ENCODE measurements around the gene LHX1.

LHX1 gene

DNA sequence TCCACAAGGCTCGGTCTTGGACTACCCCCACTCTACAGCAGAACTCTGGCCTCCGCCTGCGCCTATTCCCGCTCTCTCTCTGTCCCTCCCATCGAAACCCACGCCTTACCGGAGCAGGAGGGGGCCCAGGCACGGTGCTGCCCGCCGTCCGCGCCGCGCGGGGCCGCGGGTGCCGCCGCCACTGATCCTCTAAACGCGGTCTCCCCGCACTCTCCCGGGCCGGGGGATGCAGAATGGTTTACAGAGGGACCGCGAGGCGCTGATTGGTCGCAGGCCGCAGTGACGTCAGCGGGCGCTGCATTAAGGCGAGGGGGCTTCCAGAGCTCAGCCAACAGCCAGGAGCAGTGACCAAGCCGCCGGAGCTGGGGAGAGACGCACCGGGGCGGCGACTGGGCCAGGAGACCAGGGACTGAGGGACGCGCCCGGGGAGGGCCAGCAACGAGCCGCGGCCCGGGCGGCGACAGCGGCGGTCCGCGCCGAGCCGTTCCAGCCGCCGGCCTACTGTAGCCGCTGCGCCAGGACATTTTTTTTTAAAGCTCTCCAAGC, 747 bp upstream of the LHX1 start:
- TF ChIP-seq, protein P1, sequence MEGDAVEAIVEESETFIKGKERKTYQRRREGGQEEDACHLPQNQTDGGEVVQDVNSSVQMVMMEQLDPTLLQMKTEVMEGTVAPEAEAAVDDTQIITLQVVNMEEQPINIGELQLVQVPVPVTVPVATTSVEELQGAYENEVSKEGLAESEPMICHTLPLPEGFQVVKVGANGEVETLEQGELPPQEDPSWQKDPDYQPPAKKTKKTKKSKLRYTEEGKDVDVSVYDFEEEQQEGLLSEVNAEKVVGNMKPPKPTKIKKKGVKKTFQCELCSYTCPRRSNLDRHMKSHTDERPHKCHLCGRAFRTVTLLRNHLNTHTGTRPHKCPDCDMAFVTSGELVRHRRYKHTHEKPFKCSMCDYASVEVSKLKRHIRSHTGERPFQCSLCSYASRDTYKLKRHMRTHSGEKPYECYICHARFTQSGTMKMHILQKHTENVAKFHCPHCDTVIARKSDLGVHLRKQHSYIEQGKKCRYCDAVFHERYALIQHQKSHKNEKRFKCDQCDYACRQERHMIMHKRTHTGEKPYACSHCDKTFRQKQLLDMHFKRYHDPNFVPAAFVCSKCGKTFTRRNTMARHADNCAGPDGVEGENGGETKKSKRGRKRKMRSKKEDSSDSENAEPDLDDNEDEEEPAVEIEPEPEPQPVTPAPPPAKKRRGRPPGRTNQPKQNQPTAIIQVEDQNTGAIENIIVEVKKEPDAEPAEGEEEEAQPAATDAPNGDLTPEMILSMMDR (conservative IDR thresholded peaks at IDR 0.05; ENCODE audit: low read length), result no peak
- TF ChIP-seq EZH2phosphoT487 (IDR thresholded peaks at IDR 0.05; ENCODE audit: borderline replicate concordance), result no peak
- Histone ChIP-seq H2AFZ (ENCODE audit: low read length) (no peak overlapping the region), H3K9me3 (ENCODE audit: insufficient read depth, low read depth, low read length) (no peaks in the 10 kb centered on the region), H3K4me1 (ENCODE audit: insufficient read depth, low read length, poor library complexity, severe bottlenecking) (no peaks in the 10 kb centered on the region), H3K27me3 (ENCODE audit: insufficient read depth, low read length, poor library complexity, severe bottlenecking) (no peaks in the 10 kb centered on the region), H3K79me2 (ENCODE audit: insufficient read depth, low read length) (no peaks in the 10 kb centered on the region), H4K20me1 (ENCODE audit: insufficient read depth, low read length, poor library complexity, severe bottlenecking) (no peaks in the 10 kb centered on the region), H3K9ac (ENCODE audit: low read depth, low read length, poor library complexity, severe bottlenecking) (no peak overlapping the region), H3K4me2 (ENCODE audit: low read depth, low read length, poor library complexity, severe bottlenecking) (no peak overlapping the region), H3K9me2 (replicated peaks; ENCODE audit: low read depth, low read length) (no peaks in the 10 kb centered on the region), H3K4me3 (ENCODE audit: low read length, poor library complexity, severe bottlenecking) (no peak overlapping the region), H3K36me3 (ENCODE audit: insufficient read depth, low read length) (no peaks in the 10 kb centered on the region), H3F3A (ENCODE audit: low read depth) (no peaks in the 10 kb centered on the region)

DNA sequence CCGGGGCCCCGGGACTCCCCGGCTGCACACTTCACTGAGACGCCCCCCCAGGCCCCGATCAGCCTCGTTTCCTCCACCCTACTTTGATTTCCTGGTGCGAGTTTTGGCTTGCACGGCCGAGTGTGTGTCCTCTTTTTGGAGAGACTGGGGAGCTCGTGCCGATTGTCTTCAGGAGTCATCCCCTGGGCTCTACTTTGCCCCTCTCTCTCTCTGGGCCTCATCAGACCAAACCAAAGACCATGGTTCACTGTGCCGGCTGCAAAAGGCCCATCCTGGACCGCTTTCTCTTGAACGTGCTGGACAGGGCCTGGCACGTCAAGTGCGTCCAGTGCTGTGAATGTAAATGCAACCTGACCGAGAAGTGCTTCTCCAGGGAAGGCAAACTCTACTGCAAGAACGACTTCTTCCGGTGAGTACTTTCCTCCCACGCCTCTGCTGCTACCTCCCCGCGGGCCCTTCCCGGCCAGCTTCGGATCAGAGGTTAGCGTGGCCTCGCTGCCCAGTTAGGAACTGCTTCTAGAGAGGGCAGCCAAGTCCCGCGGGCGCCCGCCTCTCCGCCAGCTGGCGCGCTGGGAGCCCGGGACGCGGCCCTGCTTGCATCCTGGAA, 787 bp downstream of the LHX1 start:
- no peak overlapping the region for H3K4me3 ChIP-seq (ENCODE audit: low read length, poor library complexity, severe bottlenecking)
- TF ChIP-seq EZH2phosphoT487 (IDR thresholded peaks at IDR 0.05; ENCODE audit: borderline replicate concordance), result no peak
- TF ChIP-seq, protein P1 (conservative IDR thresholded peaks at IDR 0.05; ENCODE audit: low read length), result no peak
- no peaks in the 10 kb centered on the region for H3K4me1 ChIP-seq (ENCODE audit: insufficient read depth, low read length, poor library complexity, severe bottlenecking)
- no peaks in the 10 kb centered on the region for H3K9me2 ChIP-seq (replicated peaks; ENCODE audit: low read depth, low read length)
- no peaks in the 10 kb centered on the region for H4K20me1 ChIP-seq (ENCODE audit: insufficient read depth, low read length, poor library complexity, severe bottlenecking)
- H3K9me3 ChIP-seq (ENCODE audit: insufficient read depth, low read depth, low read length), result no peaks in the 10 kb centered on the region
- H3K4me2 ChIP-seq (ENCODE audit: low read depth, low read length, poor library complexity, severe bottlenecking), result no peak overlapping the region
- H3K36me3 ChIP-seq (ENCODE audit: insufficient read depth, low read length), result no peaks in the 10 kb centered on the region
- H3F3A ChIP-seq (ENCODE audit: low read depth), result no peaks in the 10 kb centered on the region
- H3K27me3 ChIP-seq (ENCODE audit: insufficient read depth, low read length, poor library complexity, severe bottlenecking), result no peaks in the 10 kb centered on the region
- H2AFZ ChIP-seq (ENCODE audit: low read length), result no peak overlapping the region
- no peak overlapping the region for H3K9ac ChIP-seq (ENCODE audit: low read depth, low read length, poor library complexity, severe bottlenecking)
- no peaks in the 10 kb centered on the region for H3K79me2 ChIP-seq (ENCODE audit: insufficient read depth, low read length)

DNA sequence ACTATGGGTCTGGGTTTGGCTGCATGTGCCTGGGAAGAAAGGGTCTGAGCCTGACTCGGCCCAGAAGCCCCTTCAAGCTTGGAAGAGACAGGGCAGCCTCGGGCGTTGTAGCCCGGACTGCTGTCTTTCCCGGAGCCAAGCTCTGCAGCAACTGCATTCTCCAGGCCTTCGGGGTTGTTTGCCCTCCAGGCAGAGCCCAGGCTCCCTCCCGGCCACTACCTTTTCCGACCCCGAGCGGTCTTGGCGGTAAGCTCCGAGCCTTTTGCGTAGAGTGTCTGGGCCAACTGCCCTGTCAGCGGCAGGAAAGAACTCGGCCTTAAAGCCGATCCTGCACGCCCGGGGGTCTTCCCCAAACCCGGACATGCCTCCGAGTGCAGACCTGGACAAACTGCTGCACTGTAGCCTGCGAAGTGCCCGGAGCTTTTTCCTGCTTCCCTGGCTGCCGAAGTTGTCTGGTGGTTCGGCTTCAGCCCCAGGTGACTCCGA, 1.3 kb downstream of the LHX1 start:
- Histone ChIP-seq H3K4me3 (ENCODE audit: low read length, poor library complexity, severe bottlenecking) (no peak overlapping the region), H3K27me3 (ENCODE audit: insufficient read depth, low read length, poor library complexity, severe bottlenecking) (no peaks in the 10 kb centered on the region), H3F3A (ENCODE audit: low read depth) (no peaks in the 10 kb centered on the region), H3K9me2 (replicated peaks; ENCODE audit: low read depth, low read length) (no peaks in the 10 kb centered on the region), H3K9me3 (ENCODE audit: insufficient read depth, low read depth, low read length) (no peaks in the 10 kb centered on the region), H3K4me2 (ENCODE audit: low read depth, low read length, poor library complexity, severe bottlenecking) (no peak overlapping the region), H3K4me1 (ENCODE audit: insufficient read depth, low read length, poor library complexity, severe bottlenecking) (no peaks in the 10 kb centered on the region), H3K9ac (ENCODE audit: low read depth, low read length, poor library complexity, severe bottlenecking) (no peak overlapping the region), H3K36me3 (ENCODE audit: insufficient read depth, low read length) (no peaks in the 10 kb centered on the region), H3K79me2 (ENCODE audit: insufficient read depth, low read length) (no peaks in the 10 kb centered on the region), H2AFZ (ENCODE audit: low read length) (no peak overlapping the region), H4K20me1 (ENCODE audit: insufficient read depth, low read length, poor library complexity, severe bottlenecking) (no peaks in the 10 kb centered on the region)
- TF ChIP-seq, protein P1 (conservative IDR thresholded peaks at IDR 0.05; ENCODE audit: low read length), result no peak
- no peak for TF ChIP-seq EZH2phosphoT487 (IDR thresholded peaks at IDR 0.05; ENCODE audit: borderline replicate concordance)

All from Loucy (cell line).